Activated CD8-positive, alpha-beta memory T cell treated with anti-CD3 and anti-CD28 coated beads for 1 hour (primary cell): ENCODE results near the gene SSBP2.

Experiments used
- DNase-seq, 2 donors: peaks; one replicate each; pipeline ENCODE4 v3.0.0-alpha.2; 2020; ENCODE audit warnings: low read depth in 1 of 2; ENCODE audit errors: extremely low read depth in 1 of 2

The SSBP2 gene

GRCh38 chr5:81402192-81402930, 348.5 kb downstream of the SSBP2 start:
- no peak for DNase-seq

- no peak for DNase-seq
Observed at GRCh38 chr5:81401266-81401665, 349.6 kb downstream of the SSBP2 start.

- DNase-seq, result no peak
Observed at GRCh38 chr5:81400375-81400774, 350.5 kb downstream of the SSBP2 start.

- DNase-seq, result no peak
Observed at GRCh38 chr5:81398741-81399140, 352.2 kb downstream of the SSBP2 start.

GRCh38 chr5:81397176-81397575, 353.7 kb downstream of the SSBP2 start:
- DNase-seq, result no peak

- no peak for DNase-seq
Observed at GRCh38 chr5:81395262-81395661, 355.6 kb downstream of the SSBP2 start.

GRCh38 chr5:81393783-81394718, 356.8 kb downstream of the SSBP2 start, which contains the start of gene ACOT12:
Gene ACOT12, minus strand, starts transcription at chr5:81394134. Its CDS starts 20 bp downstream, at chr5:81394114.
- DNase-seq, result no peak

GRCh38 chr5:81393430-81393782, 357.5 kb downstream of the SSBP2 start:
- DNase-seq, result no peak

- DNase-seq, result no peak
Observed at GRCh38 chr5:81389025-81389424, 361.9 kb downstream of the SSBP2 start.

- no peak for DNase-seq
Observed at GRCh38 chr5:81388169-81388568, 362.7 kb downstream of the SSBP2 start.

GRCh38 chr5:81383867-81384266, 367.0 kb downstream of the SSBP2 start:
- no peak for DNase-seq

- DNase-seq, result no peak
Observed at GRCh38 chr5:81371354-81371876, 379.5 kb downstream of the SSBP2 start.

GRCh38 chr5:81370912-81371311, 380.0 kb downstream of the SSBP2 start:
- DNase-seq, result no peak

GRCh38 chr5:81365541-81365940, 385.4 kb downstream of the SSBP2 start:
- DNase-seq, result no peak

- DNase-seq, result no peak
Observed at GRCh38 chr5:81363093-81363871, 387.6 kb downstream of the SSBP2 start.
